Calu3 (cell line): ENCODE data around the gene ALMS1. TPM values are rescaled to one million over a fixed set of nuclear protein-coding genes. Genes with fewer than 3 reads are reported as not detected.

Experiments used
- BruUV-seq: library from RNA; stranded (reverse); fragments of 400-500 nt; replicated peaks from 2 replicates; lab custom pipeline; 2021; lab: Mats Ljungman, UMichigan
- CTCF ChIA-PET: fragments of 300-600 bp; sonication (Branson Sonifier 250); formaldehyde crosslinking; loops from one replicate; lab custom pipeline; 2022; ENCODE audit warnings: antibody characterized with exemption; lab: Charles Lee
- DNase-seq: peaks from one replicate; pipeline ENCODE4 v3.0.0; 2022
- H3K27ac Mint-ChIP-seq: one replicate; pipeline ENCODE4 v1.8.0; 2022; ENCODE audit warnings: mixed read lengths; ENCODE audit not compliant: unreplicated experiment
- H3K27me3 Mint-ChIP-seq: one replicate; pipeline ENCODE4 v1.8.0; 2022; ENCODE audit warnings: mixed read lengths; ENCODE audit not compliant: unreplicated experiment
- H3K36me3 Mint-ChIP-seq: one replicate; pipeline ENCODE4 v1.8.0; 2022; ENCODE audit warnings: mild to moderate bottlenecking, moderate library complexity, mixed read lengths; ENCODE audit not compliant: insufficient read depth, unreplicated experiment
- H3K4me1 Mint-ChIP-seq: one replicate; pipeline ENCODE4 v1.8.0; 2022; ENCODE audit warnings: mild to moderate bottlenecking, low read depth, mixed read lengths; ENCODE audit not compliant: unreplicated experiment
- H3K4me3 Mint-ChIP-seq: one replicate; pipeline ENCODE4 v1.8.0; 2022; ENCODE audit warnings: mild to moderate bottlenecking, low read depth, moderate library complexity, mixed read lengths; ENCODE audit not compliant: unreplicated experiment
- H3K9me3 Mint-ChIP-seq: one replicate; pipeline ENCODE4 v1.8.0; 2022; ENCODE audit warnings: low read depth, mixed read lengths; ENCODE audit not compliant: unreplicated experiment
- intact Hi-C: fragments of 100-400 bp; cut with micrococcal nuclease; formaldehyde crosslinking; loops from one replicate; pipeline ENCODE4 v1.10.0; 2022; ENCODE audit not compliant: unreplicated experiment
- total RNA-seq: library from RNA; stranded (reverse); gene quantifications from 2 replicates; pipeline ENCODE4 v1.2.3, GENCODE V29; 2022
- TF ChIP-seq, protein P1 (sequence below): fragments of 200-600 bp; IDR thresholded peaks from one replicate; pipeline ENCODE4 v1.8.0; 2022; ENCODE audit warnings: antibody characterized with exemption; ENCODE audit not compliant: unreplicated experiment

ALMS1 gene
- total RNA-seq, 1 experiment from 2014 or later: 15.8 TPM

- no peak for DNase-seq
- H3K4me3 Mint-ChIP-seq: no peak overlapping the region
- intact Hi-C loops: no loop called here
- no peak overlapping the region for H3K27ac Mint-ChIP-seq
- TF ChIP-seq, protein P1, sequence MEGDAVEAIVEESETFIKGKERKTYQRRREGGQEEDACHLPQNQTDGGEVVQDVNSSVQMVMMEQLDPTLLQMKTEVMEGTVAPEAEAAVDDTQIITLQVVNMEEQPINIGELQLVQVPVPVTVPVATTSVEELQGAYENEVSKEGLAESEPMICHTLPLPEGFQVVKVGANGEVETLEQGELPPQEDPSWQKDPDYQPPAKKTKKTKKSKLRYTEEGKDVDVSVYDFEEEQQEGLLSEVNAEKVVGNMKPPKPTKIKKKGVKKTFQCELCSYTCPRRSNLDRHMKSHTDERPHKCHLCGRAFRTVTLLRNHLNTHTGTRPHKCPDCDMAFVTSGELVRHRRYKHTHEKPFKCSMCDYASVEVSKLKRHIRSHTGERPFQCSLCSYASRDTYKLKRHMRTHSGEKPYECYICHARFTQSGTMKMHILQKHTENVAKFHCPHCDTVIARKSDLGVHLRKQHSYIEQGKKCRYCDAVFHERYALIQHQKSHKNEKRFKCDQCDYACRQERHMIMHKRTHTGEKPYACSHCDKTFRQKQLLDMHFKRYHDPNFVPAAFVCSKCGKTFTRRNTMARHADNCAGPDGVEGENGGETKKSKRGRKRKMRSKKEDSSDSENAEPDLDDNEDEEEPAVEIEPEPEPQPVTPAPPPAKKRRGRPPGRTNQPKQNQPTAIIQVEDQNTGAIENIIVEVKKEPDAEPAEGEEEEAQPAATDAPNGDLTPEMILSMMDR: no peak
- H3K4me1 Mint-ChIP-seq: peaks cover 9% of the 10 kb centered on the region
- no peaks in the 10 kb centered on the region for H3K36me3 Mint-ChIP-seq
- BruUV-seq: no TSS peak
- CTCF ChIA-PET: no interaction called here
- no peaks in the 10 kb centered on the region for H3K27me3 Mint-ChIP-seq
- H3K9me3 Mint-ChIP-seq: peaks cover 2% of the 10 kb centered on the region
Observed at GRCh38 chr2:73654175-73654574, 268.5 kb downstream of the ALMS1 start.

Other genes with a start within 250 kb of the ALMS1 start
- not detected in 2 replicates for gene NOTO, start 183.3 kb upstream of the ALMS1 start, total RNA-seq
- gene SMYD5, start 171.6 kb upstream of the ALMS1 start, total RNA-seq: 32.1 and 36.0 TPM in 2 replicates
- gene PRADC1, start 152.6 kb upstream of the ALMS1 start, total RNA-seq: 13.2 and 13.8 TPM in 2 replicates
- gene CCT7, start 151.5 kb upstream of the ALMS1 start, total RNA-seq: 394 and 403 TPM in 2 replicates
- gene FBXO41, start 101.4 kb upstream of the ALMS1 start, total RNA-seq: 15.0 and 16.1 TPM in 2 replicates
- 0.68 and 0.81 TPM in 2 replicates for gene EGR4, start 92.3 kb upstream of the ALMS1 start, total RNA-seq